Omental fat pad (tissue), 4 donors: ENCODE measurements around the gene RNF166. TPM values are rescaled to one million over a fixed set of nuclear protein-coding genes. Genes with fewer than 3 reads are reported as not detected.

Experiments
- ATAC-seq: fragments of 150-250 bp; one replicate; pipeline ENCODE4 v1.9.1; 2016; ENCODE audit warnings: mild to moderate bottlenecking, moderate library complexity; ENCODE audit not compliant: low FRiP score
- DNase-seq: peaks from one replicate; pipeline ENCODE4 v3.0.0-alpha.2; 2019; ENCODE audit warnings: low spot score
- CTCF ChIP-seq, 3 donors: fragments of 450-650 bp; IDR thresholded peaks; one replicate each; pipeline ENCODE4 v1.5.1; 2016 to 2017; ENCODE audit warnings: antibody characterized with exemption in 3 of 3, mild to moderate bottlenecking in 3 of 3, moderate library complexity in 2 of 3
- total RNA-seq, 4 donors: library from RNA; depleted of rRNA; stranded (reverse); fragments of >200 nt; gene quantifications; one replicate each; pipeline ENCODE4 v1.1.0, GENCODE V29; 2016

Gene RNF166
- total RNA-seq, 4 donors from 2014 or later: 13.5 to 36.4 (median 20.2) TPM

- TF ChIP-seq CTCF (IDR thresholded peaks at IDR 0.05): no peak
- ATAC-seq: no peak
- no peak for DNase-seq
Observed at GRCh38 chr16:88690341-88691128, 15.7 kb downstream of the RNF166 start.

- peak; percentile 22 for ATAC-seq
- TF ChIP-seq CTCF (IDR thresholded peaks at IDR 0.05): no peak
- DNase-seq: no peak
Observed at GRCh38 chr16:88688013-88688778, 18.0 kb downstream of the RNF166 start.

GRCh38 chr16:88687676-88688012 is 18.6 kb downstream of the RNF166 start:
- TF ChIP-seq CTCF (IDR thresholded peaks at IDR 0.05): no peak
- ATAC-seq (no peak), DNase-seq (no peak)

GRCh38 chr16:88687254-88687576 is 19.0 kb downstream of the RNF166 start:
- DNase-seq (no peak), ATAC-seq (no peak)
- no peak for TF ChIP-seq CTCF (IDR thresholded peaks at IDR 0.05)

GRCh38 chr16:88686439-88687253 is 19.6 kb downstream of the RNF166 start, which contains the start of gene SNAI3:
Gene SNAI3, minus strand, starts transcription at chr16:88686507. Its CDS starts 101 bp downstream, at chr16:88686406.
- ATAC-seq (peak; percentile 83), DNase-seq (peak; percentile 69)
- no peak for TF ChIP-seq CTCF (IDR thresholded peaks at IDR 0.05)

GRCh38 chr16:88686062-88686438 is 20.2 kb downstream of the RNF166 start:
- ATAC-seq: no peak
- DNase-seq: no peak
- TF ChIP-seq CTCF (IDR thresholded peaks at IDR 0.05): no peak
